ENCODE data around the gene ZP4. TPM values are rescaled to one million over a fixed set of nuclear protein-coding genes. Genes with fewer than 3 reads are reported as not detected.

The ZP4 gene
- total RNA-seq, 1 experiment from 2014 or later = not detected

- H3K36me3 Mint-ChIP-seq (ENCODE audit: insufficient read depth in 1 of 3, low read depth in 3 of 3) = peaks cover 0 to 4% (median 3%) of the 10 kb centered on the region in 3 experiments; a peak in 4 of 7 replicates
Measured at GRCh38 chr1:237887542-237887941, 3.2 kb downstream of the ZP4 start.

More at GRCh38 chr1:237887542-237887941, 3.2 kb downstream of the ZP4 start:
- Histone ChIP-seq H2BK20ac (ENCODE audit: low read depth, low read length, poor library complexity, severe bottlenecking) (no peak overlapping the region), H3K23me2 (ENCODE audit: insufficient read length, low read depth, low read length, poor library complexity, severe bottlenecking) (no peaks in the 10 kb centered on the region), H3K27ac (ENCODE audit: insufficient read length, low read depth, low read length) (no peak overlapping the region), H2BK12ac (ENCODE audit: insufficient read length, low read depth, low read length) (no peak overlapping the region), H4K20me1 (ENCODE audit: control insufficient read depth, insufficient read depth, insufficient read length) (no peaks in the 10 kb centered on the region), H3K9ac (ENCODE audit: extremely low read depth, insufficient read length, low read length) (no peak overlapping the region), H2BK5ac (ENCODE audit: insufficient read length, low read length) (no peak overlapping the region), H2BK15ac (ENCODE audit: low read depth, low read length) (no peak overlapping the region), H3K18ac (ENCODE audit: insufficient read length, low read depth, low read length) (no peak overlapping the region), H3K27me3 (ENCODE audit: insufficient read depth, low read length) (no peaks in the 10 kb centered on the region), H3K79me1 (ENCODE audit: insufficient read depth, low read depth, low read length, poor library complexity, severe bottlenecking) (no peaks in the 10 kb centered on the region), H3K56ac (ENCODE audit: insufficient read length, low read depth, low read length) (no peak overlapping the region), H4K91ac (ENCODE audit: insufficient read length, low read depth, low read length) (no peak overlapping the region), H3K14ac (ENCODE audit: insufficient read depth, low read length) (no peak overlapping the region), H4K8ac (replicated peaks; ENCODE audit: insufficient read length, low read depth, low read length) (no peak overlapping the region), H2AK5ac (ENCODE audit: insufficient read length, low read length) (no peak overlapping the region), H3T11ph (ENCODE audit: low read length) (no peak overlapping the region), H3K4me1 (ENCODE audit: insufficient read depth, low read length) (no peaks in the 10 kb centered on the region), H3K9me3 (ENCODE audit: control insufficient read depth, low read depth, low read length) (no peaks in the 10 kb centered on the region), H3K4ac (ENCODE audit: low read depth, low read length) (no peak overlapping the region), H3K79me2 (ENCODE audit: insufficient read depth, low read length) (0 out of 2 replicates have a peak, but pooled peaks cover 1% of the 10 kb centered on the region), H4K5ac (ENCODE audit: insufficient read length, low read depth, low read length) (no peak overlapping the region), H3K23ac (ENCODE audit: insufficient read length, low read depth, low read length) (no peak overlapping the region), H2BK120ac (ENCODE audit: low read depth, low read length, poor library complexity, severe bottlenecking) (no peak overlapping the region), H3K4me2 (ENCODE audit: insufficient read depth, insufficient read length, low read length) (no peak overlapping the region), H2AFZ (ENCODE audit: low read length) (no peak overlapping the region)
- Mint-ChIP-seq H3K27ac (no peak overlapping the region), H3K9me3 (peaks cover 2 to 3% of the 10 kb centered on the region in 2 experiments; a peak in 3 of 5 replicates), H3K27me3 (ENCODE audit: low read depth) (no peaks in the 10 kb centered on the region), H3K4me3 (no peak overlapping the region), H3K4me1 (no peaks in the 10 kb centered on the region)
- no peak for DNase-seq
- WGBS (ENCODE audit: extremely low coverage, insufficient read length, low lambda C conversion rate) = no CpG with 5 or more reads among the region's 4 CpGs
- no peak for TF ChIP-seq CTCF (conservative IDR thresholded peaks at IDR 0.05)

All from H9 (cell line).